ENCODE measurements around the gene CDK17. TPM values are rescaled to one million over a fixed set of nuclear protein-coding genes. Genes with fewer than 3 reads are reported as not detected.

CDK17 gene
- total RNA-seq, 1 experiment from 2014 or later, result 21.4 TPM

- Histone ChIP-seq H3K36me3 (ENCODE audit: control insufficient read depth in 1 of 2, insufficient read depth in 2 of 2, low read length in 2 of 2) (no peaks in the 10 kb centered on the region), H3K27me3 (ENCODE audit: insufficient read depth, low read length) (no peaks in the 10 kb centered on the region), H3K9me2 (ENCODE audit: insufficient read depth) (no peaks in the 10 kb centered on the region), H3K9me3 (ENCODE audit: control insufficient read depth in 1 of 2, insufficient read depth in 1 of 2, low read depth in 1 of 2, low read length in 2 of 2) (no peaks in the 10 kb centered on the region), H3K79me2 (ENCODE audit: insufficient read depth, low read length) (0 out of 2 replicates have a peak, but pooled peaks cover under 1% of the 10 kb centered on the region), H3K4me2 (ENCODE audit: low read length) (no peak overlapping the region), H3K9ac (ENCODE audit: low read length) (no peak overlapping the region), H3K4me3 (replicated peaks in 1 of 2; ENCODE audit: low read depth in 1 of 2, low read length in 2 of 2) (no peak overlapping the region), H3K4me1 (ENCODE audit: control insufficient read depth in 1 of 2, insufficient read depth in 2 of 2, low read length in 2 of 2) (no peaks in the 10 kb centered on the region), H4K20me1 (ENCODE audit: insufficient read depth) (no peaks in the 10 kb centered on the region), H2AFZ (ENCODE audit: low read depth, low read length, poor library complexity, severe bottlenecking) (no peak overlapping the region), H3K27ac (ENCODE audit: low read depth, low read length) (no peak overlapping the region)
- ATAC-seq (no peak), DNase-seq (ENCODE audit: low read depth, low spot score) (no peak)
- no TSS peak for BruUV-seq (replicated peaks)
- intact Hi-C loops (cut with micrococcal nuclease), result no loop called here
- ChIA-PET RAD21 (ENCODE audit: low non-redundant PET in 1 of 2, low total read pairs in 2 of 2, uncharacterized antibody in 2 of 2, unreplicated experiment in 2 of 2) (no interaction called here), CTCF (interaction anchor here (0.6 kb wide), 1 partner anchor 114 kb away, joined by 3 read pairs; no protein-coding TSS in a partner anchor), POLR2A (no interaction called here)
- TF ChIP-seq POLR2AphosphoS5 (IDR thresholded peaks at IDR 0.05; ENCODE audit: low read depth, low read length) (no peak), ZBTB33 (IDR thresholded peaks at IDR 0.05; ENCODE audit: extremely low read depth, insufficient replicate concordance, low read length) (no peak), FOSL1 (IDR thresholded peaks at IDR 0.05; ENCODE audit: low read depth) (no peak), SIN3A (IDR thresholded peaks at IDR 0.05; ENCODE audit: low read depth) (no peak), JUND (IDR thresholded peaks at IDR 0.05) (no peak)
Observed at GRCh38 chr12:96329018-96329417, 71.2 kb downstream of the CDK17 start.

- Histone ChIP-seq H3K4me2 (ENCODE audit: low read length) (no peak overlapping the region), H3K4me3 (replicated peaks in 1 of 2; ENCODE audit: low read depth in 1 of 2, low read length in 2 of 2) (no peak overlapping the region), H3K9me3 (ENCODE audit: control insufficient read depth in 1 of 2, insufficient read depth in 1 of 2, low read depth in 1 of 2, low read length in 2 of 2) (no peaks in the 10 kb centered on the region), H2AFZ (ENCODE audit: low read depth, low read length, poor library complexity, severe bottlenecking) (no peak overlapping the region), H3K79me2 (ENCODE audit: insufficient read depth, low read length) (0 out of 2 replicates have a peak, but pooled peaks cover 3% of the 10 kb centered on the region), H3K36me3 (ENCODE audit: control insufficient read depth in 1 of 2, insufficient read depth in 2 of 2, low read length in 2 of 2) (no peaks in the 10 kb centered on the region), H3K27me3 (ENCODE audit: insufficient read depth, low read length) (no peaks in the 10 kb centered on the region), H3K4me1 (ENCODE audit: control insufficient read depth in 1 of 2, insufficient read depth in 2 of 2, low read length in 2 of 2) (no peaks in the 10 kb centered on the region), H4K20me1 (ENCODE audit: insufficient read depth) (no peaks in the 10 kb centered on the region), H3K9ac (ENCODE audit: low read length) (no peak overlapping the region), H3K9me2 (ENCODE audit: insufficient read depth) (no peaks in the 10 kb centered on the region), H3K27ac (ENCODE audit: low read depth, low read length) (no peak overlapping the region)
- RAD21 ChIA-PET (ENCODE audit: low non-redundant PET in 1 of 2, low total read pairs in 2 of 2, uncharacterized antibody in 2 of 2, unreplicated experiment in 2 of 2), result no interaction called here
- CTCF ChIA-PET, result no interaction called here
- intact Hi-C loops (cut with micrococcal nuclease), result no loop called here
- no peak for DNase-seq (ENCODE audit: low read depth, low spot score)
- no peak for ATAC-seq
- POLR2A ChIA-PET, result no interaction called here
- no TSS peak for BruUV-seq (replicated peaks)
- TF ChIP-seq POLR2A (IDR thresholded peaks at IDR 0.05; ENCODE audit: borderline replicate concordance, extremely low read depth, insufficient read depth, insufficient read length) (no peak), JUND (IDR thresholded peaks at IDR 0.05) (no peak), SRF (IDR thresholded peaks at IDR 0.05; ENCODE audit: low read depth) (no peak), ZBTB33 (IDR thresholded peaks at IDR 0.05; ENCODE audit: extremely low read depth, insufficient replicate concordance, low read length) (no peak), YY1 (IDR thresholded peaks at IDR 0.05; ENCODE audit: extremely low read depth, insufficient replicate concordance, low read depth, low read length) (no peak), EZH2phosphoT487 (IDR thresholded peaks at IDR 0.05; ENCODE audit: borderline replicate concordance) (no peak), REST (IDR thresholded peaks at IDR 0.05; ENCODE audit: low read depth) (no peak), TCF7L2 (IDR thresholded peaks at IDR 0.05; ENCODE audit: borderline replicate concordance, extremely low read depth, insufficient read depth, insufficient read length) (no peak)
Observed at GRCh38 chr12:96327889-96328288, 72.3 kb downstream of the CDK17 start.

All from HCT116 (cell line).